NCI-H446 treated with DMSO at 0.1 percent for 48 hours (cell line): Measurements from ENCODE around the gene CRY1.
A peak's percentile ranks its signal among the peaks of the same experiment; 100 is the strongest.

Experiments
- DNase-seq: peaks from one replicate; lab custom pipeline; 2025; lab: John Stamatoyannopoulos, UW

CRY1 gene

DNA sequence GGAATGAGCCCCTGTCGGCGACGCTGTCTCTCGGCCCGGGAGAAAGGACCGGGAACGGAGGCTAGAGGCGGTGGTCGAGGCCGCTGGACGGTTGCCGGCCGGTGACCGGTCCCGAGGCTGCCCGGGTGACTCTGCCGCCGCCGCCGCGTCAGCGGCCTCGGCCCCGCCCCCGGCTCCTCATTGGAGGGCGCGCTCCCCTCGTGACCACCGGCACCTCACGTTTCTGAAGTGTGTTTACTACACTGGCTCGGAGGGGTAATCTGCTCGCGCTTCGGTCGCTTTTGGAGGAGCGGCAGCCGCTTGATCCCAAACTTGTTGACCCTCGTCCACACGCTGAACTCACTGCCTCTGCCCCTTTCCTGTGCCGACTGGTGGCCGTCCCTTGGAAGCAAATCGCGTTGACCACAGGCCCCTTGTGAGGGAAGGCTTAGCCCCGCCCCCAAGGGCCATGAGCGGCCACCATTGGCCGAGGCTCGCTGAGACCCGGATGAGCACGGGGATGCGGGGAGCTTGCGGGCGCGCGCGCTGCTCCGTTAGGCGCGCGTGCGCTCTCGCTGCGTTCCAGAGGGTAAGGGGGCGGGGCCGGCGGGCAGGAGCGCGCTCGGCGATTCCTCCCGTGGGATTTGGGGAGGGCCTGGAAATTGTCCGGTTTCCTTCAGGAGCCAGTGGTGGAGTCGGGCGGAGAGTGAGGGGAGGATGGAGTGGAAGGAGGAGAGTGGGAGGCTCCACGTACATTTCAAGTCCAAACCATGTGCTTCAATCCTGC is at the start of gene CRY1:
Gene CRY1, minus strand, starts transcription at position 133 of the 766 bp plus-strand sequence. CDS start 588 bp downstream, outside the sequence.
- DNase-seq: peak; percentile 84

DNA sequence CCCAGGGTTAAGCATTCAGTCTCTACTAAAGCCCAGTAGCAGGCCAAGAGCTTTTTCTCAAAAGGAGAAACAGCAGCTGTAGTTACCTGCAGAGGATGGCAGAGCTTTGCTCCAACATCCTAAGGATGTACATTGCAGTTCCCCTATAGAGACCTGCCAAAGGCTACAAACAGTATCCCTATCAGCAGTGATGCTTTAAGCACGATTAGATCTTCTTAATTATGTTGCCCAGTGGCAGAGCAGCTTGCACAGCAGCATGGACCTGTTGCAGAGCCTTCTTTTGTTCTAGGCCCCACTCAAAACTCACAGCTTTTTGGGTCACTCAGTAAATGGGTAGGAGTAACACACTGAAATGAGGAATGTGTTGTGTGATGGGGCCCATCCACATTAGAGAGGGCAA is 46.4 kb upstream of the CRY1 start:
- DNase-seq: no peak

DNA sequence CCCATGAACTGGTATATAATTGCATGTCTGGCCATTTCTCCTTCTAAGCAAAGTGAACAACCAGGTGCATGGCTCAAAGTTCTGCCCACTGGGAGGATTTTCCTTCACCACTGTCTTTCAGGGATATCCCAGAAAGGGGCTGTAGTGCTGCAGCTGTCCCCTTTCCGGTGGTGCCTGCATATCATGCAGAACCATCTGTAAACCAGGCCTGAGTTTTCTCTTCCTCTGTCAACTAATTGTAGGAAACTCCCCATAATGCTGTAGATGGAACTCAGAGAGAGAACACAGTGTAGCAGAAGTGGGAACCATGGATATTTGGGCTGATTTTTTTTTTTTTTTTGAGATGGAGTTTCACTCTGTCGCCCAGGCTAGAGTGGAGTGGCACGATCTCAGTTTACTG is 45.6 kb upstream of the CRY1 start:
- no peak for DNase-seq

DNA sequence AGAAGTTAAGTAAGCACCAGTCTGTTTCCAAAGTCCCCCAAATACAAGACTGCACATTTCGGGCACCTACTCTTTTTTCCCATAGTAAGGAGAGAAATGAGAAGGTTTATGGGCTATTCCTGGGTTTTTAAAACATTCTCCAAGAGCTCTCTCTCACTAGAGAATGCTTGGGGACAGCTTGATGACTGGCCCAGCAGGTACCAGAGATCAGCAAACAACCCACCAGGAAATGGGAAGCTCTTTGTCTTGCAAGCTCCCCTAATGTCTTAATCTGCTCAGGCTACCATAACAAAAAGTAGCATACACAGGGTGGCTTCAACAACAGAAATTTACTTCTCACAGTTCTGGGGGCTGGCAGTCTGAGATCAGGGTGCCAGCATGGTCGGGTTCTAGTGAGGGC is 41.8 kb upstream of the CRY1 start:
- DNase-seq: no peak

DNA sequence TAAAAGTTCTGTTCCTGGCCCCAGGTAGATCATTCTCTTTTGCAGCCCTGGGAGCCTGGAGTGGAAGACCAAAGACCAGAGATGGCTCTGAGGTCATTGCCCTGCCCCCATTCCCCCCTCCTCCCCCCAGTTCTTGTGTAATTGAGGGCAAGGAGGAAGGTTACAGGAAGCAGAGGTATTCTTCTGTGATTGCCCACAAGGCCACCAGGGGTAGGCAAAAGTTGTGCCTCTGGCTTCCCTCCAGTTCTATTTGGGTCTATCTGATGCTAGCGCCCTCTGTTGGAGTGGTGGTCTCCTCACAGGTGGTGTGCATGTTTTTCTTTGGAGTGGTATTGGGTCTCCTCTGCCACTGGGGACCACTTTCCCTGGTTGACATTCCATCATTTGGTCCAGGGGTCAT is 41.2 kb upstream of the CRY1 start:
- no peak for DNase-seq

DNA sequence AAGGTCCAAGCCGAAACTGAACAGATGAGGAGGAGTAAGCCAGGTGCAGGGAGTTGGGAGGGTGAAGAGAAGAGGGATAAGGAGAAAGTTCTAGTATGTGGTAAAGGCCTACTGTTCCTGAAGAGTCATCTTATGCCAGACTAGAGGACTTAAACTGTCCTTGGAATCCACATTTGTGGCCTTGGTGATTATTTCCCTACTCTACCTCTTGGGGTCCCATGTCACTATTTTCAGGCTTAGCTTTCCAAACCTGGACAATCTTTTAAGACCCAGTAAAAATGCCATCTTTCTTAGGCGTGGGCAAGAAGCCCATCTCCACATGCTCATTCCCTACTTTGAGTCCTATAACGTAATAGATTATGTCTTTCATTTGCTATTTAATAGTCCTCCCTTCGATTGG is 40.1 kb upstream of the CRY1 start:
- DNase-seq: no peak

DNA sequence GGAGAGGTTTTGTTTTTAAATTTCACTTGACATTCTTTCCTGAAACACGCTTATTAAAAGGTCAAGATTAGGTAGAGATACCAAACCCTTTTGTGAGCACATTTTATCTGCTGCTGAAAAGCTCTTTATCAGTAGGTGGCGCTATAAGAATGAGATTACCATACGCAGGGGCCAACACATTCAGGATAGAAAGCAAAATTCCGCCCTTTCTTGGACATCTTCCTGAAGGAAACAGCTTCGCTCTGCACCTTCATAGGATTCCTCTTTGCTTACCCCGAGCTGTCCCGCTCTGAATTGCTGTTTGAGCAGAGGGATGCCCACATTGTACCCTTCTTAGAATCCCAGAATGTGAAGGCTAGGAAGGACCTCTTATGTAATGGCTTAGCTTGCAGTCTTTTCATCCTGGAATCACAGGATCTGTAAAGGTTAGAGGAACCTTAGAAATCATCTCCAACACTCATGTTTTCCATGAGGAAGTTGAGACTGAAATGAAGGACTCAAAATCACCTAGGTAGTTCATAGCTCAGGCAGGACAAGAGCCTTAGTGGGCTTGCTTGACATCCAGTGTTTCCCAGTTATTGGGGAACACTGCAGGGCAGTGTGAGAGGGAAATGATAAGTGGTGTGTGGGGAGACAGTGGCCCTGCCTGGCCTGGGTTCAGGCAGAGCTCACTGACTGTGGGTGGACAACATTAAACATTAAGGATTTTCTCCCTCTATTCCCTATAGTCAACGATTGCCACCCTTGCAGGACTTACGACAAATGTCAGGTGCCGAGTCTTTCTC is 38.7 kb upstream of the CRY1 start:
- DNase-seq: peak; percentile 3

DNA sequence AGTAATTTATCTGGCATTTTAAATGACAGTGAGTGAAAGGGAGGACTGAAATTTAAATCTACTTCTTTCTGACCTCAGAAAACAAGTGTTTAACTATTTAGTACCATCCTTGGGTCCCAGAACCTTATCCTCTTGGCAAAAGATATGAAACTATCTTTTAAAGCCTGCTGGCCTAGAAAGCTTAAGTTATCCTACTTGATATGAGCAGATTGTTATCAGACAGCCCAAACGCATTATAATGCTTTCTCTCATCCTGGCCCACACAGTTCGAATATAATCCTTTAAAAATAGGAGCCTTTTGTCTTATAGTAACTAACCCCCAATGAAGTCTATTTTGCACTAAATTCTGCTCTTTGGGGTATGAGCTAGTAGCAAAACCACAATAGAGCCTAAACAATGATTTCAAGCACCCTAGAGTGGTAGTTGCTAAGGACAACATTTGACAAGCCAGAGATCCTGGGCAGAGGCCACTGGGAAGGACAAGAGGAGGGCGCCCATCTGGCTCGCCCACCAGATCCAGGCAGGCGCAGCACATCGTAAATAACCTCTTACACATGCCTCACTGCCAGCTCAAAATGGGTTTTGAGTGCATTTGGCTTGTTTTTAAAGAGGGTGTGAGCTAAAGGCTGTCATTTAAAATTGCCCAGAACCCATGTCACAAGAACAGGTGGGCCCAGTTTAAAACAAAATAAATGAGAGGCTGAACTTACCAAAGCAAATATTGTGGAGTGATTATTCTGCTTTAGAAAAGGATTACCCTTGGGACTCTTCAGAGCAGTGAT is 37.7 kb upstream of the CRY1 start:
- no peak for DNase-seq

DNA sequence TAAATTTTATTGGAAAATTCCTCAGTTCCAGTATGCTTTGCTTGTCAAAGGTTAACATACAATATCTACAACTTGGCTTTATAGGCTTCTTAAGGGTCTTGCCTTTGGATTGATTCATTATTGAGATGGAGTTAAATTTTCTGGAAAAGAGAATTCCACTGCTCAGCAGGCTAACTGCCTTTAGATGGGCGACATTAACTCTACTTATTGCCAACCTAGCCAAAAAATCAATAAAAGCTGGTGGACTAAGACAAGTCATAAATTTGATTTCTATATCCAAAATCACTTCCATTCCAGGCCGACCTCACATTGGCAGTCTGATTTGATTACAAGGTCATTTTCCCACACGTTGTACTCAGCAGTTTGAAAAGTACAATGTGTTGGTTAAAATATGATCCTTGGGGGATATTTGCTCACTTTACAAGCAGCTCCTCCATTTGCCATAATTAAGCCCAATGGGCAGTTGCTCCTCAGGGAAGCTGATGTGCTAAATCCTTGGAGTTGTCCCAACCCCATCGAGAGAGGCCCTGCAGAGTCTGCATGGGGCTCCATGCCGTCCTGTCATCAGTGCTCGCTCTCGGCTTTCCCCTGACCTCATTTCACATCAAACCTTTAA is 36.1 kb upstream of the CRY1 start:
- no peak for DNase-seq

DNA sequence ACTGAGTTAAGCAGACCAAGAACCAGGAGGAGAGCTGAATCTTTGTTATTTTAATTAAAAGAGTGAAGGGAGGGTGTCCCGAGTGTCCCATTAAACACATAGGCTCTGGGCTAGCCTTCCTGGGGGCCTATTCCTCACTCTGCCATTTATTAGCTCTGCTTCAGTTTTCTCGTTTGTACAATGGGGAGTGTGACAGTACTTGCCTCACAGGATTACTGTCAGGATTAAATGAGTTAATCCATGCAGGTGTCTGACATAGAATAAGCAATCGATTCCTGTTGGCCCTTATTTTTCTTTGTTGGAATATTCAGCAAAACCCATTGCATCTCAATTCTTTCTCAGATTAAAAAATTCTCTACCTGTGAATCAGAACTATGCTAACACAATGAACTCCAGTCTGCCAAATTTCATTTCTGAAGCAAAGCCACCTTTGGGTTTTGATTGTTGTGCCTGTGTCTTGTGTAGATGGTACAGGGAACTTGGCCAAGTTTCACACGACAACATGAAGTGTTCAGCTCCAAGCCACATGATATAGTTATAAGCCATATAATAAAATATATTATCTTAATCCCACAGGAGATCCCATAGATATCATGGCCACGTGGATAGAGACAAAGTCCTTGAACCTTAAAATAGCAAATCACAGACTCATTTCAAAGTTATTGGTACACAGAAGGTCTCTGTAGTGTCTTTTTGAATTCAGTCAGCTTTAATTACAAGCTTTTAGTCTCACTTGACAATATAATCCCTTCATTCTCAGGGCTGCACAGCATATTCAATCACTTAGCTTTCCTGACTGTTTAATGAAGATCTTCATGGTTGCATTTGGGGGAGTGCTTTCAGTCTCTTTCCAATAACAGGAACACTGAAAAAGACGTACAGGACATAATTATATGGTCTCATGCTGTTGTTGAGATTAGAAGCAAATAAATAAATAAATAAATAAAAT is 34.4 kb upstream of the CRY1 start:
- no peak for DNase-seq

DNA sequence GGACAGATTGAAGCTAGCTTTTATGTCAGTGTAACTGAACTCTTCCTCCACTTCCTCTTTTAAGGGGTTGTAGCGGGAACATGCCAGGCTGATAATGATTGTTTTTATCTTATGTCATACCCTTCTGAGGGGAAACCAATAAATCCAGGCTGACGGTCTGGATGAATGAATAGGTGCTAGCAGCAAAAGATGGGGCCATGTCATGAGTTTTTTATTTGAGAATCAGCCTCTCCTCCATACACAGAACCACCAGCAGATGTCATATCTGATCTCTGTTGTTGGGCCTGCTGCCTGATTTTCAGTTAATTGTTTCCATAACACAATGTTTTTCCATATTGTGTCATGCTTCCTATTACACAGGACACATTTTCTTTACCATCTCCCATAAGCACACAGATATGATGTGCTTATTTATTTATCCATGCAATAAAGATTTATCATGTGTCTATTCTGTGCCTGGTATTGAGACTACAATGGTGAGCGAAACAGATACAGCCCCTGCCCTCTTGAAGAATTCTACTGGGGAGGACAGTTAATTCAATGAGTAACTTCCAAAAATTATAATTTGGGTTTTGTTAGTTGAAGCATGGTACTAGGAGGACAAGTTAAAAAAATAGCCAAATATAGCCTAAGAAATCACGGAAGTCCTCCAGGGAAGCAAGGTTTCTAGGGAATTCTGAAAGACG is 33.6 kb upstream of the CRY1 start:
- DNase-seq: no peak

DNA sequence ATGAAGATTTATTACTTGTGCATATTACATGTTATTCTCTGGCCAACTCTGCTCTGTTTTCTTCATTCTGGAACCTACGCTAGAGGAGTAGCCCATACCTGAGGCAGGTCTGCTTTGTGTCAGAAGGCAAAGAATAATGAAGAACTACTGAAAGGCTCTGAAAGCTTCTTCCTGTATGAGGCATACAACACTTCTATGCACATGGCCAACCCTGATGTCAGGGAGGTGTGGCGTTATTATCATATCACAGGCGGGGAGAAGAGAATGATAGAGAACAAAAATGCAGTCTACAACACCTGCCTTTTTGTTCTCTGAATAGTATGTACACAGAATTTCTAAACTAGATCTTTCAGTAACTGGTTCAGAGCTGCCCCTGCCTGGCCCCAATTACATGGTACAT is 32.5 kb upstream of the CRY1 start:
- no peak for DNase-seq

DNA sequence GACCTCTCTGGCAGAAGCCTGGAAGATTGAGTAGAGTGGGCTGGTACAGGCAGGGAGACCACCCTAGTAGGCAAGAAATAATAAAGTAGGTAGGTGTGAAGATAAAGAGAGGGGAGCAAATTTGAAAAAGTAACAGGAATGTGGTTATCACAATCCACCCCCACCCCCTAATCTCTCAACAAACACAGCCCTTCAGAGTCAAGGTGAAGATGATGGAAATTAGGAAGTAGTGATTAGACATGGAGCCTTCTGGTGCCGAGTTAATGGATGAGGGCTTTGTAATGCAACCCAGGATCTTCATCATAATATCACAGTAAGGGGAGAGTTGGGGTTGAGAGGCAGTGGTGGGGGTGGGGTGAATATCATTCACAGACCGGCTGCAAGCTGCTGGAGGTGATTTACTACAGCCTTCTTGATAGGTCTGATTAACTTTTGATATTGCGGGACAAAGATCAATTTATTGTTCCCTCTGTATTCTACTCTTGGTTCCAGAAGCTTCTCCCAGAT is 29.2 kb upstream of the CRY1 start:
- no peak for DNase-seq

DNA sequence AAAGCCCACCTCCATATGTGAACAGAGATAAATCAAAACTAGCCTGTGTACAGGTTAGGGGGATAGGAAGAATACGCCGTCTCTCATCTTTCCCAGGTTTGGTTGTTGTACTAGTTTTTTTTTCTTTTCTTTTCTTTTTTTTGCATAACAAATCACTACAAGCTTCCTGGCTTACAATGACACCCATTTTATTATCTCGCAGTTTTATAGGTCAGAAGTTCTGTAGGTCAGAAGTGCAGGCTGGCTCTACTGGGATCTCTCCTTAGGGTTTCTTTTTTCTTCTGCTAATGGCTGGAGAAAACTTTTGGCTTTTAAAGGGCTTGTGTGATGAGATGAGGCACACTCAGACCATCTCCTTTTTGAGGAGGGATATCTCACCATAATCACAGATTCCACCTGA is 25.7 kb upstream of the CRY1 start:
- DNase-seq: no peak

DNA sequence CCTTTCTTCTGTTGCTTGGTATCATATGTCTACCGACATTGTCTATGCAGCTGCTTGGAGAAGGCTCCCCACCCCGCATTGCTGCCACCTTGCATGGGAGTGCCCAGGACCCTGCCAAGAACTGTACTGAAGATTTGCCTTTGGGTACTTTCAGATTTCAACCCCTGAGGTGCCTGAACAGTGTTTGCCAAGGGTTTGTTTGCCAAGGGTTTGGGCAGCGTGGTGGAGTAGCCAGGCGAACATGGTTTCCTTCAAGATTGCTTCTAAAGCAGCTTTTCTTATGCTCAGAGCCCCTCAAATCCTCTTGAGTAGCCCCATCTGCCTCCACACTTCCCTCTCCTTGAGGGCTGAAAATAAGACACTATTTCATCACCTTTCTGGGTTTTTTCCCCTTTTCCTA is 25.3 kb upstream of the CRY1 start:
- DNase-seq: no peak

DNA sequence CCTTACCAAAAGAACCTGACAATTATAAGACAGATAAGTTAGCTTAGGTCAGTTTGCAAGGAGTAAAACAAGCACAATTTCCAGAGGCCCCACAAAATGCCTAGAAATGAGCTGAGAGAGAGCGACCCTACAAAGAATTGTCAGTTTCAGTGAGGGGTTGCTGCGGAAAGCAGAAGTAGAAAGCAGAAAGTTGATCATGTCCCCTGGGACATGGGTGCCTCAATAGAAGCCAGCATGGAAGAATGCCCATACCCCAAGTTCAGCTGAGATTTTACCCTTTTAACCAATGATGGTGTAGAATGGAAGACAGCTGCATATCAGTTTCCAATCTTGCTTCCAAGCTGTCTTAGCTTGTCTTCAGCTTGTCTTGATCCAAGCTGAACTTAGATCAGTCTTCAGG is 21.8 kb upstream of the CRY1 start:
- no peak for DNase-seq

DNA sequence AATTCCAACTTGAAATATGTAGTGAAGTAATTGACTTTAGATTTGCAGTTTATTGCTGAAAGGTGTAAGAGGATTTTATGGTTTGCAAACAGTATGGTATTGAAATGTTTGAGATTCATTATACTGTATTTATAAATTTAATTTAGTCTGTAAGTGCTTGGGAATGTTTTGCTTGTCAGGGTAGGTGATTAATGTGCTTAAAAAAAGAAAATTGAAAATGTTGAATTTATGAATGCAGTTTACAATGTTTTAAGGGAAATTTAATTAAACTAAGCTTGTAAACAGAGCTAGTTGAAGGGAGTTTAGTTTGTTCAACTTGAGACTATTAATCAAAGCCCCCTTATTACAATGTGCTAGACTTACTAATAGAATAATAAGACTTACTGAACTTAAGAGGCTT is 18.0 kb upstream of the CRY1 start:
- no peak for DNase-seq

DNA sequence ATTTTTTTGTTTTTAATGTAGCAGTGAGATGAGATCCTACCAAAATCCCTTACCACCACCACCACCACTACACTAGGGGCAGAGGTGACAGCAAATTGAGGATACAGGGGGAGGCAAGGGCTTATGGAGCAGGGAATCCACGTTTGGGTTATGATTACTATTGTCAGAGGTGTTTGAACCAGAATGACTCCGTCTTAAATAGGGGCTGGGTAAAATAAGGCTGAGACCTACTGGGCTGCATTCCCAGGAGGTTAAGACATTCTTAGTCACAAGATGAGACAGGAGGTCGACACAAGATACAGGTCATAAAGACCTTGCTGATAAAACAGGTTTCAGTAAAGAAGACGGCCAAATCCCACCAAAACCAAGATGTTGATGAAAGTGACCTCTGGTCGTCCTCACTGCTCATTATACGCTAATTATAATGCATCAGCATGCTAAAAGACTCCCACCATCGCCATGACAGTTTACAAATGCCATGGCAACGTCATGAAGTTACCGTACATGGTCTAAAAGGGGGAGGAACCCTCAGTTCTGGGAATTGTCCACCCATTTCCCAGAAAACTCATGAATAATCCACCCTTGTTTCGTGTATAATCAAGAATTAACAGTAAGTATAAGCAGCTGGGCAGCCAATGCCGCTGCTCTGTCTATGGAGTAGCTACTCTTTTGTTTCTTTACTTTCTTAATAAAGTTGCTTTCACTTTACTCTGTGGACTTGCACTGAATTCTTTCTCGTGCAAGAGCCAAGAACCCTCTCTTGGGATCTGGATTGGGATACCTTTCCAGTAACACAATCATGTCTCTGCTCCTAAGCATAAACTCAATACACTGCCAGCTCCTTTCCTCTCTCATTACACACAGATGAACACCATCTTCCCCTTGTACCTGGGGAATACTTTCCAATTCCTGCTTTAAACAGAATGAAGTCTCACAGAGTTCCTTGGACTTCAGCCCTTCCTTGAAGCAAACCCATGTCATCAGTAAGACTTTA is 16.7 kb upstream of the CRY1 start:
- no peak for DNase-seq

DNA sequence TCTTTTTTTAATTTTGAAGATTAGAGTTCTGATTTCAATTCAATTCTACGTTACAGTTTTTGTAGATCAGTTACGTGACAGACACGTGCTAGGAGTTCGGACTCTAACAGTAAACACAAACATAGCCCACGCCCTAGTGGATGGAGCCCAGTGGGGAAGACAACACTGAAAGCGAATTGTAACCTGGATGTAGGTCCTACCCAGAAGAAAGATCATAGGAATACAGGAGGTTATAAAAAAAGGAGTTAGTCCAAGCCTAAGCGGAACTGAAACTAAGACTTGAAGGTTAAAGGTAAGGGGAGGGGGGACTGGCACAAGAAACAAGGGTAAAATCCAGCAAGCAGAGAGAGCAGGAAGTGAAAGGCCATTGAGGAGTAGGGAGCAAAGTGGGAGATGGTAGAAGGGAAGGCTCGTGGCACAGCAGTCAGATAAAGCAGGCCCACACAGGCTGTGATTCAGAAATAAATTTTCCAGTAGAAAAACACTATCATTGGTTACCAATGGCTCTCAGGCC is 15.7 kb upstream of the CRY1 start:
- DNase-seq: no peak
